Brain microvascular endothelial cell (primary cell): ENCODE measurements around the gene PTPN3.

Experiments used
- DNase-seq: peaks from one replicate; pipeline ENCODE4 v3.0.0-alpha.2; 2020
- H3K27ac ChIP-seq: fragments of 250-450 bp; sonication (Bioruptor Pico); 2 replicates; pipeline ENCODE4 v1.5.1; 2020; ENCODE audit warnings: mild to moderate bottlenecking, moderate library complexity
- H3K27me3 ChIP-seq: fragments of 250-450 bp; sonication (Bioruptor Pico); replicated peaks from 2 replicates; pipeline ENCODE4 v1.5.1; 2020; ENCODE audit warnings: mild to moderate bottlenecking
- H3K36me3 ChIP-seq: fragments of 250-450 bp; sonication (Bioruptor Pico); replicated peaks from 2 replicates; pipeline ENCODE4 v1.5.1; 2020; ENCODE audit warnings: mild to moderate bottlenecking
- H3K4me3 ChIP-seq: 2 replicates; pipeline ENCODE4 v1.5.1; 2011; ENCODE audit warnings: low read depth, mild to moderate bottlenecking, control low read depth, low read length, moderate library complexity
- CTCF ChIP-seq: IDR thresholded peaks from 2 replicates; pipeline ENCODE4 v1.5.1; 2011; ENCODE audit warnings: low read depth, mild to moderate bottlenecking, moderate library complexity, low read length, control low read depth, inconsistent platforms; ENCODE audit errors: missing control alignments
- in situ Hi-C: cut with HindIII; loops from 2 replicates; pipeline ENCODE4 v1.10.0; 2017; ENCODE audit warnings: low sequenced_read_pairs, low pct_ligation_motif_present

The PTPN3 gene

GRCh38 chr9:109401990-109402318 lies 96.2 kb downstream of the PTPN3 start:
- in situ Hi-C loops = no loop called here
- Histone ChIP-seq H3K27me3 (no peaks in the 10 kb centered on the region), H3K36me3 (peaks cover 6% of the 10 kb centered on the region), H3K4me3 (no peak overlapping the region), H3K27ac (no peak overlapping the region)
- no peak for TF ChIP-seq CTCF
- no peak for DNase-seq

- Histone ChIP-seq H3K27ac (no peak overlapping the region), H3K27me3 (no peaks in the 10 kb centered on the region), H3K36me3 (peaks cover 5% of the 10 kb centered on the region), H3K4me3 (no peak overlapping the region)
- in situ Hi-C loops = no loop called here
- TF ChIP-seq CTCF = peak; percentile 89
- peak; percentile 40 for DNase-seq
Measured at GRCh38 chr9:109401169-109401989, 96.7 kb downstream of the PTPN3 start.

GRCh38 chr9:109399258-109399767 lies 98.8 kb downstream of the PTPN3 start:
- H3K4me3 ChIP-seq = no peak overlapping the region
- no peak overlapping the region for H3K27ac ChIP-seq
- in situ Hi-C loops = no loop called here
- no peaks in the 10 kb centered on the region for H3K27me3 ChIP-seq
- no peak for TF ChIP-seq CTCF
- H3K36me3 ChIP-seq = peaks cover 3% of the 10 kb centered on the region
- DNase-seq = no peak

- DNase-seq = no peak
- H3K27me3 ChIP-seq = no peaks in the 10 kb centered on the region
- in situ Hi-C loops = no loop called here
- TF ChIP-seq CTCF = no peak
- no peak overlapping the region for H3K27ac ChIP-seq
- no peak overlapping the region for H3K4me3 ChIP-seq
- H3K36me3 ChIP-seq = peaks cover 3% of the 10 kb centered on the region
Measured at GRCh38 chr9:109391176-109391575, 106.9 kb downstream of the PTPN3 start.

- Histone ChIP-seq H3K36me3 (peaks cover 9% of the 10 kb centered on the region), H3K27me3 (no peaks in the 10 kb centered on the region), H3K27ac (no peak overlapping the region), H3K4me3 (no peak overlapping the region)
- DNase-seq = no peak
- TF ChIP-seq CTCF = no peak
- in situ Hi-C loops = no loop called here
Measured at GRCh38 chr9:109387856-109388255, 110.3 kb downstream of the PTPN3 start.

GRCh38 chr9:109387206-109387605 lies 110.9 kb downstream of the PTPN3 start:
- Histone ChIP-seq H3K27ac (no peak overlapping the region), H3K27me3 (no peaks in the 10 kb centered on the region), H3K36me3 (peaks cover 9% of the 10 kb centered on the region), H3K4me3 (no peak overlapping the region)
- in situ Hi-C loops = no loop called here
- no peak for DNase-seq
- no peak for TF ChIP-seq CTCF
